HEK293T (cell line): ENCODE results near the gene CTTNBP2.

Experiments
- CTCF ChIA-PET: fragments of 350-600 bp; formaldehyde crosslinking; extraction: SDS; loops from one replicate; lab custom pipeline; 2021; ENCODE audit warnings: antibody characterized with exemption, inconsistent platforms; lab: Yijun Ruan, JAX
- POLR2A ChIA-PET: fragments of 350-600 bp; formaldehyde crosslinking; extraction: SDS; loops from one replicate; lab custom pipeline; 2020; ENCODE audit warnings: antibody characterized with exemption, inconsistent platforms; lab: Yijun Ruan, JAX
- DNase-seq: peaks from one replicate; pipeline ENCODE4 v3.0.0; 2012; ENCODE audit warnings: mixed read lengths; ENCODE audit errors: extremely low spot score
- ARNT ChIP-seq: fragments of 450-650 bp; IDR thresholded peaks from 2 replicates; pipeline ENCODE4 v1.6.1; 2017; ENCODE audit warnings: mild to moderate bottlenecking
- BHLHE40 ChIP-seq: fragments of 450-650 bp; IDR thresholded peaks from 2 replicates; pipeline ENCODE4 v1.6.1; 2016; ENCODE audit warnings: mild to moderate bottlenecking, moderate library complexity, borderline replicate concordance
- CTBP1 ChIP-seq: fragments of 450-650 bp; IDR thresholded peaks from 2 replicates; pipeline ENCODE4 v1.6.1; 2016; ENCODE audit warnings: borderline replicate concordance
- ELF4 ChIP-seq: fragments of 450-650 bp; IDR thresholded peaks from 2 replicates; pipeline ENCODE4 v1.6.1; 2017; ENCODE audit warnings: antibody characterized with exemption
- FOXA1 ChIP-seq: fragments of 450-650 bp; IDR thresholded peaks from 2 replicates; pipeline ENCODE4 v1.6.1; 2016; ENCODE audit warnings: mild to moderate bottlenecking
- FOXK2 ChIP-seq: fragments of 450-650 bp; IDR thresholded peaks from 2 replicates; pipeline ENCODE4 v1.6.1; 2016; ENCODE audit warnings: mild to moderate bottlenecking
- FOXM1 ChIP-seq: fragments of 450-650 bp; IDR thresholded peaks from 2 replicates; pipeline ENCODE4 v1.6.1; 2017; ENCODE audit warnings: mild to moderate bottlenecking, borderline replicate concordance
- HDGF ChIP-seq: fragments of 450-650 bp; IDR thresholded peaks from 2 replicates; pipeline ENCODE4 v1.6.1; 2017; ENCODE audit warnings: antibody characterized with exemption, borderline replicate concordance
- L3MBTL2 ChIP-seq: fragments of 450-650 bp; conservative IDR thresholded peaks from 2 replicates; pipeline ENCODE4 v1.6.1; 2016; ENCODE audit warnings: mild to moderate bottlenecking
- LEF1 ChIP-seq: fragments of 450-650 bp; IDR thresholded peaks from 2 replicates; pipeline ENCODE4 v1.6.1; 2017; ENCODE audit warnings: mild to moderate bottlenecking, borderline replicate concordance
- NFRKB ChIP-seq: fragments of 450-650 bp; IDR thresholded peaks from 2 replicates; pipeline ENCODE4 v1.6.1; 2016; ENCODE audit warnings: mild to moderate bottlenecking, moderate library complexity
- SP1 ChIP-seq: fragments of 450-650 bp; IDR thresholded peaks from 2 replicates; pipeline ENCODE4 v1.6.1; 2017
- SUZ12 ChIP-seq: fragments of 450-650 bp; IDR thresholded peaks from 2 replicates; pipeline ENCODE4 v1.6.1; 2016; ENCODE audit warnings: mild to moderate bottlenecking
- TARDBP ChIP-seq: fragments of 450-650 bp; IDR thresholded peaks from 2 replicates; pipeline ENCODE4 v1.6.1; 2016
- ZNF384 ChIP-seq: fragments of 450-650 bp; IDR thresholded peaks from 2 replicates; pipeline ENCODE4 v1.6.1; 2016
- TF ChIP-seq, protein P1 (sequence below): fragments of 450-650 bp; IDR thresholded peaks from 2 replicates; pipeline ENCODE4 v1.6.1; 2016

CTTNBP2 gene

DNA sequence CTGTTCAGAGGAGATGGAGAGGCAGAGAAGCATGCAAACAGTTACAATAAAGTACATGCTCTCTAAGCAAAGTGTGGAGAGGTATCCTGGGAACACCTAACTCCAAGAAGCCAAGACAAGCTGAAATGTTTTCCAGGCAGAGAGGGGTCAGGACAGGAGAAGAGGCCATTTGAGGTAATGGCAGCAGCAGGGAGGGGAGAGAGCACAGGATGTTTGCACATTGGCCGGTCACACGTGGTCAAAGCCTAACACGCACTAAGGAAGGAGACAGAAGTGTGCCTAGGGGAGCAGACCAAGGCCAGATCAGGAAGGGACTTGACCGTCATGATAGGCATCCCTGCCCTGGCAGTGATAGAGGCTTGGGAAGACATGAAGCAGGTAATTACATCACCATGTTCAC is 101.5 kb downstream of the CTTNBP2 start:
- CTCF ChIA-PET: no interaction called here
- DNase-seq: no peak
- TF ChIP-seq ELF4: no peak
- no peak for TF ChIP-seq SUZ12
- no peak for TF ChIP-seq TARDBP
- TF ChIP-seq CTBP1: no peak
- TF ChIP-seq SP1: no peak
- TF ChIP-seq ZNF384: no peak
- no peak for TF ChIP-seq FOXM1
- no peak for TF ChIP-seq ARNT
- TF ChIP-seq LEF1: no peak
- no peak for TF ChIP-seq HDGF
- TF ChIP-seq BHLHE40: no peak
- TF ChIP-seq, protein P1, sequence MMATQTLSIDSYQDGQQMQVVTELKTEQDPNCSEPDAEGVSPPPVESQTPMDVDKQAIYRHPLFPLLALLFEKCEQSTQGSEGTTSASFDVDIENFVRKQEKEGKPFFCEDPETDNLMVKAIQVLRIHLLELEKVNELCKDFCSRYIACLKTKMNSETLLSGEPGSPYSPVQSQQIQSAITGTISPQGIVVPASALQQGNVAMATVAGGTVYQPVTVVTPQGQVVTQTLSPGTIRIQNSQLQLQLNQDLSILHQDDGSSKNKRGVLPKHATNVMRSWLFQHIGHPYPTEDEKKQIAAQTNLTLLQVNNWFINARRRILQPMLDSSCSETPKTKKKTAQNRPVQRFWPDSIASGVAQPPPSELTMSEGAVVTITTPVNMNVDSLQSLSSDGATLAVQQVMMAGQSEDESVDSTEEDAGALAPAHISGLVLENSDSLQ: no peak
- TF ChIP-seq NFRKB: no peak
- no peak for TF ChIP-seq FOXA1
- no peak for TF ChIP-seq L3MBTL2
- TF ChIP-seq FOXK2: no peak
- POLR2A ChIA-PET: no interaction called here

DNA sequence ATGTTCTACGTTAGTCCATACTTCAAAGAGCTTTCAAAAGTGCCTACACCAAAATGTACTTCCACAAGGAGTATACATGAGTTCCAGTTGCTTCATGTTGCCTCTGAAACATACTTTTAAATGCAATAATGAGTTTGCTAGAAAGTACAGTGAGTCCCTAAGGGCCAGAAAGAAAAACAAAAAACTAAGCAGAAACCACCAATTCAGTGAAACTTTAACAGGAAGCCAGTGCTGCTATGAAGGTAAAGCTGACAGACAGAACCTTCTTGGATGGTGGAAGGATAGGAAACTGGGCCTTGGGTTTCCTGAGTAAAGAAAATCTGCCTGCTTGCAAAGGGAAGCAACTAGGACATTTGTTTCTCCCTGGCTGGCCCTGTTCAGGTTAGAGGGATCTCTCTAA is 104.2 kb downstream of the CTTNBP2 start:
- DNase-seq: no peak
- TF ChIP-seq FOXK2: no peak
- TF ChIP-seq ARNT: no peak
- no peak for TF ChIP-seq FOXA1
- TF ChIP-seq LEF1: no peak
- TF ChIP-seq BHLHE40: no peak
- TF ChIP-seq SP1: no peak
- TF ChIP-seq CTBP1: no peak
- no peak for TF ChIP-seq SUZ12
- TF ChIP-seq, protein P1: no peak
- no peak for TF ChIP-seq ZNF384
- TF ChIP-seq L3MBTL2: no peak
- no peak for TF ChIP-seq FOXM1
- TF ChIP-seq ELF4: no peak
- no peak for TF ChIP-seq NFRKB
- TF ChIP-seq TARDBP: no peak
- POLR2A ChIA-PET: no interaction called here
- CTCF ChIA-PET: no interaction called here

DNA sequence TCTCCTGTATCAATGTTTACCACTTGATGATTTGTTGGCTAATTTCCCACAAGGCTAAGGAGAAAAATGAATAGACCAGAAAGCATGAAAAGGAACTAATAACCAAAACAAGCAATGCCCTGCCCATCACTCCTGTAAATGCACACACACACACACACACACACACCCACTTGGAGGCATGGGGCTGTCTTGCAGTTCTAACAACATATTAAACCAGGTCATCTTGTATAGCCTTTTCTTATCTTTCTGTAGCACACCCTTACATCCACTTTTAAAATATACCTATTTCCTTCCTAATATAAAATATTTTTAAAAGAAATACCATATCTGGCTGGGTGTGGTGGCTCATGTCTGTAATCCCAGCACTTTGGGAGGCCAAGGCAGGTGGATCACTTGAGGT is 105.3 kb downstream of the CTTNBP2 start:
- ChIA-PET POLR2A (no interaction called here), CTCF (no interaction called here)
- TF ChIP-seq FOXA1 (no peak), LEF1 (no peak), ZNF384 (no peak), SUZ12 (no peak), FOXK2 (no peak), SP1 (no peak), BHLHE40 (no peak), CTBP1 (no peak), ELF4 (no peak), L3MBTL2 (no peak), TARDBP (no peak), HDGF (no peak), ARNT (no peak)
- TF ChIP-seq, protein P1: no peak
- DNase-seq: no peak

DNA sequence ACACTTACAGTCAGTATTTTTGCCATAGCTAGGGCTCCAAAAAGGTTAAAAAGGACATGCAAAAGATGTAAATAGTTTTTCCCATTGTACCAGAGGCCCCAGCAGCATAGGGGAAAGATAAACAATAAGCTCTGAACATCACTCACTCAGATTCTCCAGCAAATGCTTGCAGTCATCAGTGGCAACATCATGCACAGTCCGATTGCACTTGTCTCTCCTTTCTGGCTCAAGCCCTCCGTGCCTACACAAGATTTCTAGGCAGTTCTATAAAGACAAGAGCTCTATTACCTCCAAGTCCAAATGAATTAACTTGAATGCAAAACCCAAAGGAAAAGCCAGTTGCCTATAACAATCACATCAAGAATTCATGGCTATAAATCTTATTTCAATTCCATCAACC is 106.3 kb downstream of the CTTNBP2 start:
- POLR2A ChIA-PET: no interaction called here
- CTCF ChIA-PET: no interaction called here
- TF ChIP-seq LEF1: no peak
- no peak for TF ChIP-seq SUZ12
- no peak for TF ChIP-seq FOXM1
- no peak for TF ChIP-seq BHLHE40
- no peak for DNase-seq

DNA sequence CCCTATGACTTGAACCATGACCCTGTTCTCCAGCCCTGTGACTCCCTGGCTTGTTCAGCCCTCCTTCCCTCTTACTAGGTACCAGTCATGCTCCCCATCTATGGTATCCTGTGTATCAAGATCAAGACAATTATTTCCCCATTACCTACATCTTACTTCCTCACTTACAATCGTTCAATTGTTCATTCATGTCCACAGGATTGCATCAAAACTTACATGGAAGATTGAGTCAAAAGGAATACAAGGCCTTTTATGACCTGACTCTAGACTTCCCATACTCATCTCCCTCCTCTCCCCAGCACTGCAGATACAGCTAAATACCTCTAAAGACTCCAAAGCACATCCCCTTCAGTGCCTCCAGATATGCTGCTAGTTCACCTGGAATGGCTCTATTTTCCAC is 109.2 kb downstream of the CTTNBP2 start:
- no peak for TF ChIP-seq L3MBTL2
- TF ChIP-seq SUZ12: no peak
- TF ChIP-seq SP1: no peak
- TF ChIP-seq, protein P1: no peak
- no peak for TF ChIP-seq ELF4
- TF ChIP-seq NFRKB: no peak
- TF ChIP-seq FOXA1: no peak
- no peak for TF ChIP-seq FOXM1
- TF ChIP-seq ZNF384: no peak
- no peak for TF ChIP-seq ARNT
- TF ChIP-seq HDGF: no peak
- no peak for TF ChIP-seq BHLHE40
- TF ChIP-seq CTBP1: no peak
- TF ChIP-seq TARDBP: no peak
- TF ChIP-seq FOXK2: no peak
- TF ChIP-seq LEF1: no peak
- DNase-seq: no peak
- ChIA-PET CTCF (no interaction called here), POLR2A (no interaction called here)

DNA sequence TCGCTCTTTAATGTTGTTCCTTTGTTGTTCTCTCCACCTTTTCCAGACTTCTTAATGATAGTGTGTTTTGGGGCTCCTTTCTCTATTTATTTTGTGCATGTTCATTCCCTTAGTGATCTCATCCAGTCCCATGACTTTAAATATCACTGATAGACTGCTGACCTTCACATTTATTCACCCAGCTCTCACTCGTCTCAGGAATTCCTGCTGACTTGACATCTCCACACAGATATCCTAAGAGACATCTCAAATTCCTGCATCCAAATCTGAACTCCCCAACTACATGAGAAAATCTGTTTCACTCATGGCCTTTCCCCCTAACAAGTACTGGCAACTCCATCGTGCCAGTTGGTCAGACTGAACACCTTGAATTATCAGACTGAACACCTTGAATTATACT is 111.2 kb downstream of the CTTNBP2 start:
- ChIA-PET POLR2A (no interaction called here), CTCF (no interaction called here)
- no peak for TF ChIP-seq ARNT
- TF ChIP-seq NFRKB: no peak
- no peak for DNase-seq
